OCI-LY7 (cell line): ENCODE data around the gene ICA1.

Source experiments
- CTCF ChIP-seq: fragments of 200-600 bp; sonication (generic); conservative IDR thresholded peaks from 2 replicates; pipeline ENCODE4 v1.5.1; 2014; ENCODE audit warnings: mild to moderate bottlenecking, antibody characterized with exemption, low read length, moderate library complexity, mixed read lengths
- EZH2phosphoT487 ChIP-seq: fragments of 200-600 bp; sonication (generic); IDR thresholded peaks from 2 replicates; pipeline ENCODE4 v1.6.1; 2018; ENCODE audit warnings: low read depth, borderline replicate concordance, mild to moderate bottlenecking, mixed run types, antibody characterized with exemption, low read length, moderate library complexity, mixed read lengths

GRCh38 chr7:8228766-8229674, 32.9 kb downstream of the ICA1 start:
- TF ChIP-seq CTCF (no peak), EZH2phosphoT487 (no peak)
